ENCODE results near the gene FYB2.

Gene FYB2

DNA sequence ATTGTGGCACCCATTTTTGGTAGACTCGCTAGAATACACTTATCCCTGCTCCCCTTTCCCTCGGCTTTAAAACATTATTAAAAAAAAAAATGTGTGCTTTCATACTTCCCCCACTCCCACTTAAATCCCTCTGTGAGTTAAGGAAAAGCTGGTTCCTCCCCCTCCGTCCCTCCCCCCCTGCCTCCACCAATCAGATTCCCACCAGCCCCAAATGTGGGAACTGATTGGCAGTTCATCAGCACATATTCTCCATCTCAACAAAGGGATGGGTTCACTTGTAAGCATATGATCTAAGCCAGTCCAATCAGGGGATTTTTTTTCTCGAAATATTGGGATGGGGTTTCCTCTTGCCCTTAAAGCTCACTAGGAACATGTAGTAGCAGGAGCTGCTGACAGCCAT lies 10.8 kb upstream of the FYB2 start:
- no peaks in the 10 kb centered on the region for H3K9me3 ChIP-seq (ENCODE audit: insufficient read depth, low read length)
- H4K20me1 ChIP-seq (ENCODE audit: low read depth, low read length) = no peaks in the 10 kb centered on the region
- H3K9ac ChIP-seq (ENCODE audit: low read length) = no peak overlapping the region
- no peak for TF ChIP-seq EZH2phosphoT487 (conservative IDR thresholded peaks at IDR 0.05; ENCODE audit: low read length)
- TF ChIP-seq, protein P1, sequence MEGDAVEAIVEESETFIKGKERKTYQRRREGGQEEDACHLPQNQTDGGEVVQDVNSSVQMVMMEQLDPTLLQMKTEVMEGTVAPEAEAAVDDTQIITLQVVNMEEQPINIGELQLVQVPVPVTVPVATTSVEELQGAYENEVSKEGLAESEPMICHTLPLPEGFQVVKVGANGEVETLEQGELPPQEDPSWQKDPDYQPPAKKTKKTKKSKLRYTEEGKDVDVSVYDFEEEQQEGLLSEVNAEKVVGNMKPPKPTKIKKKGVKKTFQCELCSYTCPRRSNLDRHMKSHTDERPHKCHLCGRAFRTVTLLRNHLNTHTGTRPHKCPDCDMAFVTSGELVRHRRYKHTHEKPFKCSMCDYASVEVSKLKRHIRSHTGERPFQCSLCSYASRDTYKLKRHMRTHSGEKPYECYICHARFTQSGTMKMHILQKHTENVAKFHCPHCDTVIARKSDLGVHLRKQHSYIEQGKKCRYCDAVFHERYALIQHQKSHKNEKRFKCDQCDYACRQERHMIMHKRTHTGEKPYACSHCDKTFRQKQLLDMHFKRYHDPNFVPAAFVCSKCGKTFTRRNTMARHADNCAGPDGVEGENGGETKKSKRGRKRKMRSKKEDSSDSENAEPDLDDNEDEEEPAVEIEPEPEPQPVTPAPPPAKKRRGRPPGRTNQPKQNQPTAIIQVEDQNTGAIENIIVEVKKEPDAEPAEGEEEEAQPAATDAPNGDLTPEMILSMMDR (IDR thresholded peaks at IDR 0.05; ENCODE audit: insufficient read depth, low read length, poor library complexity, severe bottlenecking) = no peak
- H3K27ac ChIP-seq (ENCODE audit: low read depth, low read length) = no peak overlapping the region
- no peak overlapping the region for H3K4me2 ChIP-seq (ENCODE audit: low read depth, low read length, poor library complexity, severe bottlenecking)
- no peaks in the 10 kb centered on the region for H3K27me3 ChIP-seq (ENCODE audit: low read length)
- no peaks in the 10 kb centered on the region for H3K36me3 ChIP-seq (ENCODE audit: low read length)
- H3K79me2 ChIP-seq (ENCODE audit: insufficient read depth, low read length) = no peaks in the 10 kb centered on the region
- no peaks in the 10 kb centered on the region for H3K9me2 ChIP-seq (replicated peaks; ENCODE audit: insufficient read depth, low read length)
- H3F3A ChIP-seq (ENCODE audit: insufficient read depth) = no peaks in the 10 kb centered on the region
- H3K4me3 ChIP-seq (ENCODE audit: insufficient read depth, low read length, poor library complexity, severe bottlenecking) = no peak overlapping the region
- H2AFZ ChIP-seq (ENCODE audit: low read depth, low read length, severe bottlenecking) = no peak overlapping the region

DNA sequence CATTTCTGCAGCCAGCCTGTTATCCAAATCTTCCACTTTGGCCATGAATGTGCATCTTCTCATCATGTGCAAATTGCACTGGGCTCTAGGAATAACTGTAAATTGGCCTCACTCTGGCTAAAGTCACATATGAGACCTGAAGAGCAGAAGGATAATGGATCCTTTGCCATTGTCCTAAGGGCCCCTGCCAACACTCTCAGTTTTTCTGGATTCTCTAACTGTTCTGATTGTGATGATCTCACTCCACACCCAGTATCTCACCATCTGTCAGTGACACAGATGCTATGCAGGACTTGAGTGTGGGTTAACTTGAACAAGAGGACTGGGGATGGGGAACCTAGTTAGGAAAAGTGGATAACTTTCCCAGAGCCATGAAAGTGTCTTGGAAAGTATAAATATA lies 8.5 kb upstream of the FYB2 start:
- Histone ChIP-seq H4K20me1 (ENCODE audit: low read depth, low read length) (no peaks in the 10 kb centered on the region), H3K4me3 (ENCODE audit: insufficient read depth, low read length, poor library complexity, severe bottlenecking) (no peak overlapping the region), H3K9me2 (replicated peaks; ENCODE audit: insufficient read depth, low read length) (no peaks in the 10 kb centered on the region), H3K27me3 (ENCODE audit: low read length) (no peaks in the 10 kb centered on the region), H3K36me3 (ENCODE audit: low read length) (no peaks in the 10 kb centered on the region), H3K9ac (ENCODE audit: low read length) (no peak overlapping the region), H2AFZ (ENCODE audit: low read depth, low read length, severe bottlenecking) (no peak overlapping the region), H3F3A (ENCODE audit: insufficient read depth) (no peaks in the 10 kb centered on the region), H3K4me2 (ENCODE audit: low read depth, low read length, poor library complexity, severe bottlenecking) (no peak overlapping the region), H3K79me2 (ENCODE audit: insufficient read depth, low read length) (no peaks in the 10 kb centered on the region), H3K9me3 (ENCODE audit: insufficient read depth, low read length) (no peaks in the 10 kb centered on the region), H3K27ac (ENCODE audit: low read depth, low read length) (no peak overlapping the region)
- no peak for TF ChIP-seq EZH2phosphoT487 (conservative IDR thresholded peaks at IDR 0.05; ENCODE audit: low read length)
- TF ChIP-seq, protein P1 (IDR thresholded peaks at IDR 0.05; ENCODE audit: insufficient read depth, low read length, poor library complexity, severe bottlenecking) = no peak

DNA sequence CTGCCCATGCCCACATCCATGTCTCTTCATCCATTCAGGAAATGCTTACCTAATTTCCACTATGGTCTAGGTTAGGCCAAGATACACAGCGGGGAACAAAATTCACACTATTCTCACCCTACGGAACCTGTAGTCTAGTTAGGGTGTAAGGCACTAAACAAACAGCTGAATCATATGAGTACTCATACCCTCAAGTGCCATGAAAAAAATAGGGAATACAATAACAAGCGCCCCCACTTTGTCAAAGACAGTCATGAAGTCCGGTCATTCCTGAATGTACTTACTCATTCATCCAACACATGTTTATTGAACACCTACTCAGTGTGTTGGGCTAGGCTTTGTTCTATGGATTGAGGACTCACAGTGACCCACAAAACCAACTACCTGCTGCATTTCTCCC lies 6.2 kb upstream of the FYB2 start:
- H3F3A ChIP-seq (ENCODE audit: insufficient read depth) = no peaks in the 10 kb centered on the region
- H3K9ac ChIP-seq (ENCODE audit: low read length) = no peak overlapping the region
- H3K27ac ChIP-seq (ENCODE audit: low read depth, low read length) = no peak overlapping the region
- no peaks in the 10 kb centered on the region for H3K27me3 ChIP-seq (ENCODE audit: low read length)
- no peaks in the 10 kb centered on the region for H4K20me1 ChIP-seq (ENCODE audit: low read depth, low read length)
- H3K9me3 ChIP-seq (ENCODE audit: insufficient read depth, low read length) = no peaks in the 10 kb centered on the region
- TF ChIP-seq, protein P1 (IDR thresholded peaks at IDR 0.05; ENCODE audit: insufficient read depth, low read length, poor library complexity, severe bottlenecking) = no peak
- no peak for TF ChIP-seq EZH2phosphoT487 (conservative IDR thresholded peaks at IDR 0.05; ENCODE audit: low read length)
- H3K4me2 ChIP-seq (ENCODE audit: low read depth, low read length, poor library complexity, severe bottlenecking) = no peak overlapping the region
- no peaks in the 10 kb centered on the region for H3K36me3 ChIP-seq (ENCODE audit: low read length)
- no peaks in the 10 kb centered on the region for H3K9me2 ChIP-seq (replicated peaks; ENCODE audit: insufficient read depth, low read length)
- no peaks in the 10 kb centered on the region for H3K79me2 ChIP-seq (ENCODE audit: insufficient read depth, low read length)
- no peak overlapping the region for H2AFZ ChIP-seq (ENCODE audit: low read depth, low read length, severe bottlenecking)
- H3K4me3 ChIP-seq (ENCODE audit: insufficient read depth, low read length, poor library complexity, severe bottlenecking) = no peak overlapping the region

Measured in SU-DHL-6 (cell line).